Transverse colon (tissue), 3 donors: ENCODE measurements around the gene GTF2F2.

ENCODE experiments used
- POLR2A ChIP-seq: fragments of 450-650 bp; IDR thresholded peaks from one replicate; pipeline ENCODE4 v1.6.1; 2016; ENCODE audit warnings: antibody characterized with exemption, mild to moderate bottlenecking, moderate library complexity
- TF ChIP-seq, protein P1 (sequence below), 5 experiments: fragments of 200-600 bp in 3 of 5; fragments of 450-650 bp in 2 of 5; sonication (generic) in 3 of 5; IDR thresholded peaks; 1 replicate in 2 of 5; 2 replicates in 3 of 5; pipeline ENCODE4 v1.5.1; 2016 to 2017; ENCODE audit warnings: antibody characterized with exemption in 5 of 5, inconsistent platforms in 3 of 5, mild to moderate bottlenecking in 2 of 5, moderate library complexity in 1 of 5

DNA sequence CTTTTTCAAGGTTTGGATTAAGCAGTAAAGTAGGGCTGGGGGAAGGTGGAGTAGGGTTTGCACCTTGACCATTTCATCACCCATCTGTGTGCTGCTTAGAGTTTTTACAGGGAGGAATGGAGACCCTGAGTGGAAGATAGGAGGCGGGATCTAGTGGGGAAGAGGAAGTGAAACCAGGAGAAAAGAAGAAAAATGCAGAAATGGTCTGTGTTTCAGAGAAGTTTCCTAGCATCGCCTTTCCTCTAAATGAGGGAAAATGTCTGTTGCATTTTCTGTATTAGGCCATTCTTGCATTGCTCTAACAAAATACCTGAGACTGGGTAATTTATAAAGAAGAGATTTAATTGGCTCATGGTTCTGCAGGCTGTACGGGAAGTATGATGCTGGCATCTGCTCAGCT is 156.6 kb downstream of the GTF2F2 start:
- TF ChIP-seq POLR2A, result no peak
- TF ChIP-seq, protein P1, sequence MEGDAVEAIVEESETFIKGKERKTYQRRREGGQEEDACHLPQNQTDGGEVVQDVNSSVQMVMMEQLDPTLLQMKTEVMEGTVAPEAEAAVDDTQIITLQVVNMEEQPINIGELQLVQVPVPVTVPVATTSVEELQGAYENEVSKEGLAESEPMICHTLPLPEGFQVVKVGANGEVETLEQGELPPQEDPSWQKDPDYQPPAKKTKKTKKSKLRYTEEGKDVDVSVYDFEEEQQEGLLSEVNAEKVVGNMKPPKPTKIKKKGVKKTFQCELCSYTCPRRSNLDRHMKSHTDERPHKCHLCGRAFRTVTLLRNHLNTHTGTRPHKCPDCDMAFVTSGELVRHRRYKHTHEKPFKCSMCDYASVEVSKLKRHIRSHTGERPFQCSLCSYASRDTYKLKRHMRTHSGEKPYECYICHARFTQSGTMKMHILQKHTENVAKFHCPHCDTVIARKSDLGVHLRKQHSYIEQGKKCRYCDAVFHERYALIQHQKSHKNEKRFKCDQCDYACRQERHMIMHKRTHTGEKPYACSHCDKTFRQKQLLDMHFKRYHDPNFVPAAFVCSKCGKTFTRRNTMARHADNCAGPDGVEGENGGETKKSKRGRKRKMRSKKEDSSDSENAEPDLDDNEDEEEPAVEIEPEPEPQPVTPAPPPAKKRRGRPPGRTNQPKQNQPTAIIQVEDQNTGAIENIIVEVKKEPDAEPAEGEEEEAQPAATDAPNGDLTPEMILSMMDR (IDR thresholded peaks at IDR 0.05), result no peak
